Colonic mucosa (tissue), 4 donors: Measurements from ENCODE around the gene CCDC178. TPM values are rescaled to one million over a fixed set of nuclear protein-coding genes. Genes with fewer than 3 reads are reported as not detected.
"Not testable (repeated sequence)": the region's sequence is repeated elsewhere in the genome, so short reads cannot be mapped to it uniquely, and the experiment has no call there.

ENCODE experiments used
- DNase-seq: peaks from one replicate; pipeline ENCODE4 v3.0.0-alpha.2; 2020
- H3K27ac ChIP-seq: fragments of 200-600 bp; one replicate; pipeline ENCODE4 v1.8.0; 2021
- H3K27me3 ChIP-seq: fragments of 200-600 bp; one replicate; pipeline ENCODE4 v1.8.0; 2021
- H3K36me3 ChIP-seq: fragments of 200-600 bp; one replicate; pipeline ENCODE4 v1.8.0; 2021
- H3K4me1 ChIP-seq: fragments of 200-600 bp; one replicate; pipeline ENCODE4 v1.8.0; 2021; ENCODE audit warnings: mild to moderate bottlenecking
- H3K4me3 ChIP-seq: fragments of 200-600 bp; one replicate; pipeline ENCODE4 v1.8.0; 2021
- H3K9ac ChIP-seq, 2 donors: one replicate each; pipeline ENCODE4 v1.7.0; 2013; ENCODE audit warnings: control low read depth in 2 of 2, low read depth in 2 of 2, low read length in 2 of 2
- H3K9me3 ChIP-seq: fragments of 200-600 bp; one replicate; pipeline ENCODE4 v1.8.0; 2021
- intact Hi-C: fragments of 100-400 bp; cut with DNase I; formaldehyde crosslinking; loops from one replicate; pipeline ENCODE4 v1.14.1; 2022
- total RNA-seq, 2 donors: library from RNA; stranded (reverse); fragmentation: NEBNext Ultra II Directional in 1 of 2; extraction: Animal tissue kit (Norgen Biotek cat#: 25700) in 1 of 2; gene quantifications; one replicate each; pipeline ENCODE4 v1.2.1, GENCODE V29; 2021
- TF ChIP-seq, protein P1 (sequence below): fragments of 200-600 bp; IDR thresholded peaks from one replicate; pipeline ENCODE4 v1.8.0; 2022; ENCODE audit warnings: antibody characterized with exemption, mild to moderate bottlenecking
- donor health status: healthy.
- donor health status: DM: no; HTN: no; CAD: no.
- donor health status: DM: no; HTN: no; CAD: no.

The CCDC178 gene
- total RNA-seq, 2 donors from 2014 or later, result not detected

DNA sequence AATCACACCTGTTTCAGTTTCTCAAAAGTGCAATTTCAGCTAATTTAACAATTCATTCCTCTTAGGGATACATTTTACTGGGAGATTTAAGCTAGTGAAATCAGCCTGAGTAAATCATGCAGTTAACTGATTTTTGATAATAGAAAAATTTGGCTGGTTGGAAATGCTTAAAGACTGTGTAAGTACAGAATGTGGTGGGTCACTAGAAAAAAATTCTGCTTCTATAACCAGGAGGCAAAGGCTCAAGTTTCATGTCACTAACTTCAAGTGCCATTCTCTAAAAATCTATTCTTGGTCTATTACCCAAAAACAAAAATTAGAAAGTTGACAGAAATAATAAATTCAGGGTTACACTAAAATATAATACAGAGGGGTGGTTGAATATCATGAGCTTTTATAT lies 271.3 kb downstream of the CCDC178 start:
- no peaks in the 10 kb centered on the region for H3K27me3 ChIP-seq
- TF ChIP-seq, protein P1, sequence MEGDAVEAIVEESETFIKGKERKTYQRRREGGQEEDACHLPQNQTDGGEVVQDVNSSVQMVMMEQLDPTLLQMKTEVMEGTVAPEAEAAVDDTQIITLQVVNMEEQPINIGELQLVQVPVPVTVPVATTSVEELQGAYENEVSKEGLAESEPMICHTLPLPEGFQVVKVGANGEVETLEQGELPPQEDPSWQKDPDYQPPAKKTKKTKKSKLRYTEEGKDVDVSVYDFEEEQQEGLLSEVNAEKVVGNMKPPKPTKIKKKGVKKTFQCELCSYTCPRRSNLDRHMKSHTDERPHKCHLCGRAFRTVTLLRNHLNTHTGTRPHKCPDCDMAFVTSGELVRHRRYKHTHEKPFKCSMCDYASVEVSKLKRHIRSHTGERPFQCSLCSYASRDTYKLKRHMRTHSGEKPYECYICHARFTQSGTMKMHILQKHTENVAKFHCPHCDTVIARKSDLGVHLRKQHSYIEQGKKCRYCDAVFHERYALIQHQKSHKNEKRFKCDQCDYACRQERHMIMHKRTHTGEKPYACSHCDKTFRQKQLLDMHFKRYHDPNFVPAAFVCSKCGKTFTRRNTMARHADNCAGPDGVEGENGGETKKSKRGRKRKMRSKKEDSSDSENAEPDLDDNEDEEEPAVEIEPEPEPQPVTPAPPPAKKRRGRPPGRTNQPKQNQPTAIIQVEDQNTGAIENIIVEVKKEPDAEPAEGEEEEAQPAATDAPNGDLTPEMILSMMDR, result no peak
- no peaks in the 10 kb centered on the region for H3K4me1 ChIP-seq
- H3K27ac ChIP-seq, result no peak overlapping the region
- intact Hi-C loops, result no loop called here
- no peaks in the 10 kb centered on the region for H3K36me3 ChIP-seq
- H3K9ac ChIP-seq, result no peak overlapping the region
- DNase-seq, result no peak
- no peak overlapping the region for H3K4me3 ChIP-seq
- no peaks in the 10 kb centered on the region for H3K9me3 ChIP-seq

DNA sequence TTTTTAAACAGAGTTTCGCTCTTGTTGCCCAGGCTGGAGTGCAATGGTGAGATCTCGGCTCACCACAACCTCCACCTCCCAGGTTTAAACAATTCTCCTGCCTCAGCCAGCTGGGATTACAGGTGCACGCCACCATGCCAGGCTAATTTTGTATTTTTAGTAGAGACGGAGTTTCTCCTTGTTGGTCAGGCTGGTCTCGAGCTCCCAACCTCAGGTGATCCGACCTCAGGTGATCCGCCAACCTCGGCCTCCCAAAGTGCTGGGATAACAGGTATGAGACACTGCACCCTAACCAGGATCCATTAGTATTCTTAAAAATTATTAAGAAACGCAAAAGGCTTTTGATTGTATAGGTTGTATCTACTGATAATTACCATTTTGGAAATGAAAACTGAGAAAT lies 276.4 kb downstream of the CCDC178 start:
- H3K9ac ChIP-seq, H3K4me3 ChIP-seq, H3K27ac ChIP-seq, H3K9me3 ChIP-seq, H3K4me1 ChIP-seq, H3K27me3 ChIP-seq, DNase-seq, intact Hi-C loops, H3K36me3 ChIP-seq: not testable (repeated sequence)

DNA sequence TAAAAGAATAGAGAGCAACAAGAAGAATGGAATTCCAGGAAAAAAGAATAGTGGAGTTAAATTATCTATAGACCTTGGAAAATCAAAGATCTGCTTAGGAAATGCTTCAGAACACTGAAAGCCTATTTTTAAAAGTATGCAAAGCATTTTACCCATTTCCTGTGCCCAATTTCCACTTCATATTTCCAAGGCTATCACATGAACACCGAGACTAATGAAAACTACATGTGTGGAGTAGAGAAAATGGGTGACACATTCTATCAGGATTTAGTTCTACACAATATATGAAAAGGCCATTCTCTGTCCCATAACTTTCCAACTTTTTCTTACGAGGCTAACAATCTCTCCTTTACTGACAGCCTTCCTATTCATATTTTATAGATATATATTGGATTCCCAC lies 279.4 kb downstream of the CCDC178 start:
- no peak overlapping the region for H3K9ac ChIP-seq
- no peak for DNase-seq
- H3K9me3 ChIP-seq, result no peaks in the 10 kb centered on the region
- no peak overlapping the region for H3K4me3 ChIP-seq
- no peaks in the 10 kb centered on the region for H3K4me1 ChIP-seq
- TF ChIP-seq, protein P1, result no peak
- no peaks in the 10 kb centered on the region for H3K27me3 ChIP-seq
- no peak overlapping the region for H3K27ac ChIP-seq
- intact Hi-C loops, result no loop called here
- no peaks in the 10 kb centered on the region for H3K36me3 ChIP-seq

DNA sequence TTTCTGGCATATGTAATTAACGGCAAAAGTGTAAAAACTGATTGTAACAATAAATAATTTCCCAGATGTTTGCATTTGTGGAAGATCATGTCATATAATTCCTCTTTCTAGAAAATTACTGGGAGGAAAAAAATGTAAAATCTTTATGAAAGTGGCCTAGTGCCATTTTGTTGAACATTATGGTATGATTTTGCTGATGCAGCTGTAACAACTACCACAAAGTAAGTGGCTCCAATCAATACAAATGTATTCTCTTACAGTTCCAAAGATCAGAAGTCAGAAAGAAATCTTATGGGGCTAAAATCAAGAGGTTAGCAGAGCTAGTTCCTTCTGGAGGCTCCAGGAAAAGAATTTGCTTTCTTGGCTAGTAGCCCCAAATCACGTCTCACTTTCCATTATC lies 281.4 kb downstream of the CCDC178 start:
- H3K27me3 ChIP-seq, result no peaks in the 10 kb centered on the region
- no peak for DNase-seq
- TF ChIP-seq, protein P1, result no peak
- H3K36me3 ChIP-seq, result no peaks in the 10 kb centered on the region
- no peak overlapping the region for H3K27ac ChIP-seq
- no peak overlapping the region for H3K4me3 ChIP-seq
- H3K4me1 ChIP-seq, result no peaks in the 10 kb centered on the region
- intact Hi-C loops, result no loop called here
- H3K9ac ChIP-seq, result no peak overlapping the region
- no peaks in the 10 kb centered on the region for H3K9me3 ChIP-seq

DNA sequence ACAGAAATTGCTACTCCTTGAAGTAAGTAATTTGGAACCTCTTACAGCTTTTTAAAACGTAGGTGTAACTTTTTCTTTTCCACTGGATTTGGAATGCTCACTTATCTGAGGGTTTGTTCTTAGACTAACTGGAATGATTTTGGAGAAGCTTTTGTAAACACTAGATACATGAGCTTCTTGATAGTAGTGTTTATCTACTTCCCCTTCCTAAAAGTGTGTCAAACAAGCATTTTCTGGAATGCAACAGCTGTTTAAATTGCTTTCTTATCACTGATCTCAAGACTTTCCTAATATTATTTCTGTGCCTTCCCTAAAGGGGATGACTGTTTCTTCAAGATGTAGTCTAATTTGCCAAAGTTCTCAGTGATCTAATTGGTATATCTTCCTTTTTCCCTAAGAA lies 282.6 kb downstream of the CCDC178 start:
- Histone ChIP-seq H3K27ac (no peak overlapping the region), H3K9ac (no peak overlapping the region), H3K36me3 (no peaks in the 10 kb centered on the region), H3K9me3 (no peaks in the 10 kb centered on the region), H3K27me3 (no peaks in the 10 kb centered on the region), H3K4me1 (no peaks in the 10 kb centered on the region), H3K4me3 (no peak overlapping the region)
- intact Hi-C loops, result no loop called here
- TF ChIP-seq, protein P1, result no peak
- DNase-seq, result no peak

DNA sequence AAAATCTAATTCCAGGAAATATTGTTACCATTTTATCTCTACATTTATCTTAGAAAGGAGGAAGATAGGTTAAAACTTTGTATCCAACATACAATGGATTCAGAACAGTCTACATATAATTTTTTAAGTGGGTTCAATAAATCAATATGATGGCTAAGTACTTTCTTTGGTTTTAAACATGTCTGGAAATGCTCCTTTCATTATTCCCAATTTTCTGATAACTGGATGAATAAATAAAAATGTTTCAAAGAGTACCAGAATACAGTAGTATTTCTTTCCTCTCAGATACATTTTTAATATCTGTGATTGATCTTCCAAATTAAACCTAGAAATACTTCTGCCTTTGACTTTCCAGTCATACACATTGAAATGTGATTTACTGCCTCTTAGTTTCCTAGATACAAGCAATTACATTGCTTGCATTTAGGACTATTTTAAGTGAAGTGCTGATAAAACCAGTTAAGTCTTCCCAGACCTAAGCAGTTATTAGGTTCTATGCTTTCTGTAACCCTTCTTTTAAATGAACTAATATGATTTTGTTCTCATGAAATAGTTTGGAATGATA lies 283.5 kb downstream of the CCDC178 start:
- Histone ChIP-seq H3K27me3 (no peaks in the 10 kb centered on the region), H3K36me3 (no peaks in the 10 kb centered on the region), H3K9ac (no peak overlapping the region), H3K27ac (no peak overlapping the region), H3K4me3 (no peak overlapping the region), H3K9me3 (no peaks in the 10 kb centered on the region), H3K4me1 (no peaks in the 10 kb centered on the region)
- TF ChIP-seq, protein P1, result no peak
- intact Hi-C loops, result no loop called here
- no peak for DNase-seq
